Activated naive CD4-positive, alpha-beta T cell treated with anti-CD3 and anti-CD28 coated beads, Interleukin-2, amount 50 U/mL, for 16 hours (primary cell): ENCODE data around the gene FUZ.

Experiments used
- DNase-seq: peaks from one replicate; pipeline ENCODE4 v3.0.0-alpha.2; 2020

The FUZ gene

GRCh38 chr19:49805822-49806619, 7.1 kb downstream of the FUZ start:
- no peak for DNase-seq

DNA sequence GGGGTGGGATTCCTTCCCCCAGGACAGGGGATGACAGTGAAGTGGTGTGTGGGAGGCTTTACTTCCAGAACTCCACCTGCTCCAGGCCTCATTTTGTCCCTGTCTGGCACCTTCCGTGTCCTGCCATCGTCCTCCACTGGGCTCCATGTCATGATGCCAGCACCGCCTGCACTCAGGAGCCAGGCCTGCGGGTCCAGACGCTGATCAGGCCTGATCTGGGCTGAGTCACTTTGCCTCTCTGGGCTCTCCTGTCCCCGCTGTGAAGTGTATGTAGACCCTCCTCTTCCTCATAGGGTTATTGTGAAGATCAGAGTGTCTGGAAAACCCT, 9.6 kb downstream of the FUZ start:
- DNase-seq, result no peak

GRCh38 chr19:49802836-49803528, 10.1 kb downstream of the FUZ start:
- no peak for DNase-seq

- DNase-seq, result no peak
Observed at GRCh38 chr19:49801966-49802661, 11.0 kb downstream of the FUZ start.

DNA sequence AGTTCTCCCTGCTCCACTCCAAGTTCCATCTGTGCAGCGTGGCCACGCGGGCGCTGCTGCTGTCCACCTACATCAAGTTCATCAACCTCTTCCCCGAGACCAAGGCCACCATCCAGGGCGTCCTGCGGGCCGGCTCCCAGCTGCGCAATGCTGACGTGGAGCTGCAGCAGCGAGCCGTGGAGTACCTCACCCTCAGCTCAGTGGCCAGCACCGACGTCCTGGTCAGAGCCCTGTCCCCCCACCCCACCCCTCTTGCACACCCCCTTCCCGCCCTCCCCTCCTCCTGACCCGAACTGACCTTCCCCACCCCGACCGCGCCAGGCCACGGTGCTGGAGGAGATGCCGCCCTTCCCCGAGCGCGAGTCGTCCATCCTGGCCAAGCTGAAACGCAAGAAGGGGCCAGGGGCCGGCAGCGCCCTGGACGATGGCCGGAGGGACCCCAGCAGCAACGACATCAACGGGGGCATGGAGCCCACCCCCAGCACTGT, 11.6 kb downstream of the FUZ start:
- DNase-seq, result no peak

GRCh38 chr19:49800771-49801170, 12.3 kb downstream of the FUZ start:
- no peak for DNase-seq

DNA sequence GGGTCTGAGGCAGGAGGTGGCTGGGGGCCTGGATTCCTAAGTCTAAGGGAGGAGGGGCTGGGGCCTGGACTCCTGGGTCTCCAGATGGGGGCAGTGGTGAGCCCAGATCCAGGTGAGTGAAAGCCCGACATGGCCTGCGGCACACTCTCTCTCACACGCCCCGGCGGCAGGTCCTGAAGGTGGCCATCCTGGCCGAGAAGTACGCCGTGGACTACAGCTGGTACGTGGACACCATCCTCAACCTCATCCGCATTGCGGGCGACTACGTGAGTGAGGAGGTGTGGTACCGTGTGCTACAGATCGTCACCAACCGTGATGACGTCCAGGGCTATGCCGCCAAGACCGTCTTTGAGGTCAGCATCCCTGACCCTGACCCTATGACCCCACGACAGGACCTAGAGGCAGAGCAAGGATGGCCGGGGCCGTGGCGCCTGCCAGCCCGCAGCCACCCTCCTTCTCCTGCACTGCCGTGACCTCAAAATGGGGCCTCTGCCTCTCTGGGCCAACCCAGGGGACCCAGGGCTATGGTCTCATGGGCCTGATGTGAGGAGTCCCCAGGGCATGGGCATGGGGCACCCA, 13.2 kb downstream of the FUZ start:
- DNase-seq, result no peak

- DNase-seq, result no peak
Observed at GRCh38 chr19:49799271-49799797, 13.8 kb downstream of the FUZ start.

DNA sequence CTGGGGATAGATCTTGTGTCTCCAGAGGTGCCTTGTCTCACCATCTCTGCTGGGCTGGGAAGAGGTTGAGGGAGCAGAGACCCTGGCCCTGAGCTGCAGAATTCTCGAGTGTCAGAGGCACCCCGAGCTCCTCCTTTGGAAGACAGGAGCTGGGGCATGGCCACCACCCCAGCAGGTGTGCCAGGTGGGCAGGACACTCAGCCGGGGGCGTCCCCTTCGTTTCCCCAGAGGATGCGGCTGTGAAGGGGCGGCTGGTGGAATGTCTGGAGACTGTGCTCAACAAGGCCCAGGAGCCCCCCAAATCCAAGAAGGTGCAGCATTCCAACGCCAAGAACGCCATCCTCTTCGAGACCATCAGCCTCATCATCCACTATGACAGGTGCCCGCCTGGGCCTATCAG, 14.5 kb downstream of the FUZ start:
- no peak for DNase-seq

- DNase-seq, result no peak
Observed at GRCh38 chr19:49795615-49796014, 17.5 kb downstream of the FUZ start.

- no peak for DNase-seq
Observed at GRCh38 chr19:49793561-49793840, 19.6 kb downstream of the FUZ start.

- DNase-seq, result no peak
Observed at GRCh38 chr19:49792829-49793560, 20.1 kb downstream of the FUZ start.

GRCh38 chr19:49791776-49792445, 21.2 kb downstream of the FUZ start:
- DNase-seq, result no peak

DNA sequence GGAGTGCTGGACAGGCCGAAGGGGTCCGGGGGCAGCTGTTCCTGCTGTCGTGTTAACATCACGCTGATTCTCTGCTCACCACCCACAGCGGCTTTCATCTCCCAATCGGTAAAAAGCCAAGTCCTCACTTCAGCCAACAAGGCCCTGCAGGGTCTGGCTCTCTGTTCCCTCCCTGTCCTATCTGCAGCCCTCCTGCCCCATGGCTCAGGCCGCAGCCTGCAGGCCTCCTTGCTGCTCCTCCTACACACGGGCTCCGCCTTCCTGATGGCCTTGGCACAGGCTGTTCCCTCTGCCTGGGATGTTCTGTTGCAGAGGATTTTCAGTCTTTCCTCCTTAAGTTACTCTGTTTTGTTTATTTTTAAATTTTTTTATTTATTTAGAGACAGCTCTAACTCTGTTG, 22.2 kb downstream of the FUZ start:
- DNase-seq, result no peak

DNA sequence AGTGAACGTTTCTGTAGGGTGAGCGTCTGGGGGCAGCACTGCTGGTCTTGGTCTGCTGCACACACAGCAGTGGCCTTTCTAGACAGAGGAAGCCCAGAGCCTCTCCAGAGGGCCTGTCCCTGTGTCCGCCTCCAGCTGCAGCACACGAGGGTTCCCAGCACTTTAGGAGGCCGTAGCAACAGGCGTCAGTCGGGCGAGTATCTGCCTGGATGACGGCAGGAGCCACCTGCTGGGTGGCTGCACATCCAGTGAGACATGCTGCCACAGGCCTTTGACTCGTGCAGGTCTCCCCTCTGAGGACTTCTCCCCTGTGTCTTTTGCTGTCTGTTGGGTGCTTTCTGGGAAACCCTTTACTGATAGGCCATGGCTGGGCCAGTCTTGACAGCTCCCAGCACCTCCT, 24.2 kb downstream of the FUZ start:
- DNase-seq, result no peak

- DNase-seq, result no peak
Observed at GRCh38 chr19:49787746-49788145, 25.3 kb downstream of the FUZ start.

DNA sequence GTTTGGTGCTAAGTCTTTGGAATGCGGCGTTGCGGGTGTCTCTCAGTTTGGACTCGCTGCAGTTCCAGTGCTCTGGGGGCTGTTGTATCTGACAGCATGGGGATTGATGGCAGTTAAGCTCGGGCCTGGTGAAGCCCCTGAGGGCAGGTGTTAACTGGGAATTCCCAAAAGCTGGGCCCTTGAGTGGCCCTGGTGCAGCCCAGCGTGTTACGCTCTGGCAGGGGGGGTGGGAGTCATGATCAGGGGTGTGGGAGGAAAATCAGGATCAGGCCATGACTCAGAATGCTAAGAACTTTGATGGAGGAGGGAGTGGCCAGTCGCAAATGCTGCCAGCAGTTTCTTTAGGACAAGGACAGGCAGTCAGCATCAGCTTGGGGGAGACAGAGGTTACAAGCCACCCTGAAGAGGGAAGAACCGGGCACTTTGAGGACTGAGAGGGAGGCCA, 26.7 kb downstream of the FUZ start:
- DNase-seq, result no peak

GRCh38 chr19:49782515-49782914, 30.6 kb downstream of the FUZ start:
- DNase-seq, result no peak

GRCh38 chr19:49781394-49781793, 31.7 kb downstream of the FUZ start:
- no peak for DNase-seq

DNA sequence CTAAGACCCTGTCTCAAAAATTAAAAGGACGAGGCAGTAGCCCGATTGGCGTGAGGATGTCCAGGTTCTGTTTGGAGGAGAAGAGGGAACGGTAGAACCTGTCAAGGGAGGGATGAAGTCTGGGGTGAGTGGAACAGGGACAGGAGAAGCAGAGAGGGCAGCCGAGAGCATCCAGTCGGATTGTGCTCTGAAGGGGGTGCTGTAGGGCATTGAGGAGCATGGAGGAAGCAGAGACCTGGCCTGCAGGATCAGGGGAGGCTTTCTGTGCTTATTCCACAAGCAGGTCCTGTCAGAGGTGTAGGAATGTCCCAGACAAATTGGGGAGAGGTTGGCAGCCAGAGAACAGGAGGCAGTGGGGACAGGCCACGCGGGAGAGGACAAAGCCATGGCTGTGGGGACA, 32.2 kb downstream of the FUZ start:
- DNase-seq, result no peak

- no peak for DNase-seq
Observed at GRCh38 chr19:49779731-49780555, 33.1 kb downstream of the FUZ start.
